ENCODE measurements around the gene ICA1. TPM values are rescaled to one million over a fixed set of nuclear protein-coding genes. Genes with fewer than 3 reads are reported as not detected.
"Not testable (repeated sequence)": the region's sequence is repeated elsewhere in the genome, so short reads cannot be mapped to it uniquely, and the experiment has no call there.

Gene ICA1
- total RNA-seq, 1 donor from 2014 or later, result 27.0 TPM

GRCh38 chr7:8103282-8103681 lies 158.7 kb downstream of the ICA1 start:
- H3K4me1 ChIP-seq, result no peaks in the 10 kb centered on the region
- no peaks in the 10 kb centered on the region for H3K9me3 ChIP-seq
- H3K27me3 ChIP-seq, result no peaks in the 10 kb centered on the region
- H3K4me3 ChIP-seq, result no peak overlapping the region
- no peak for DNase-seq
- ATAC-seq, result peak; percentile 19
- no peak for TF ChIP-seq CTCF (IDR thresholded peaks at IDR 0.05)
- H3K27ac ChIP-seq, result no peak overlapping the region
- no peaks in the 10 kb centered on the region for H3K36me3 ChIP-seq
- intact Hi-C loops (cut with DNase I), result no loop called here

DNA sequence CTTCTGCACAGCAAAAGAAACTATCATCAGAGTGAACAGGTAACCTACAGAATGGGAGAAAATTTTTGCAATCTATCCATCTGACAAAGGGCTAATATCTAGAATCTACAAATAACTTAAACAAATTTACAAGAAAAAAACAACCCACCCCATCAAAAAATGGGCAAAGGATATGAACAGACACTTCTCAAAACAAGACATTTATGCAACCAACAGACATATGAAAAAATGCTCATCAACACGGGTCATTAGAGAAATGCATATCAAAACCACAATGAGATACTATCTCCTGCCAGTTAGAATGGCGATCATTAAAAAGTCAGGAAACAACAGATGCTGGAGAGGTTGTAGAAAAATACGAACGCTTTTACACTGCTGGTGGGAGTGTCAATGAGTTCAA lies 160.7 kb downstream of the ICA1 start:
- H3K36me3 ChIP-seq; H3K4me3 ChIP-seq; DNase-seq; H3K27me3 ChIP-seq; intact Hi-C loops (cut with DNase I); ATAC-seq; H3K4me1 ChIP-seq; H3K27ac ChIP-seq; H3K9me3 ChIP-seq: not testable (repeated sequence)

- DNase-seq, result no peak
- ATAC-seq, result no peak
- Histone ChIP-seq H3K9me3 (no peaks in the 10 kb centered on the region), H3K27ac (no peak overlapping the region), H3K4me3 (no peak overlapping the region), H3K27me3 (no peaks in the 10 kb centered on the region), H3K36me3 (no peaks in the 10 kb centered on the region), H3K4me1 (no peaks in the 10 kb centered on the region)
- TF ChIP-seq CTCF (IDR thresholded peaks at IDR 0.05), result no peak
- intact Hi-C loops (cut with DNase I), result no loop called here
Measured at GRCh38 chr7:8094164-8095140, 167.5 kb downstream of the ICA1 start.

DNA sequence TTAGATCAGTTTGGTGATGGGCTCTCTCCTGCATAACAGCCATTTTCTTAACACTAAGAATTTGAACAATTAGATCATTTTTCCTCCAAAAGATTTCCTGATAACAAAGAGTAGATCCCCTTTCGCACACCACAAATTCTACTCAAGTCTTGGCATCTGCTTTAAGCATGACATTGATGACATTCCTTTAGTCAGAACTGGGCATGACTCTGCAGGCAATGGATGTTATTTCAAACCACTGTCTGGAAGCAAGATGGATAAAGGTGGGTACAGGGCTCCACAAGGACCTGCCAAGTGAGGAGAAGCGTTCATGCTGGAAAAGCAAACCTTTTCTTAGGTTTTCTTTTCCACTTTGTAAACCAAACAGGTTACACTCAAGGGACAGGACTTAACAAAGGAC lies 169.8 kb downstream of the ICA1 start:
- peaks cover 2% of the 10 kb centered on the region for H3K36me3 ChIP-seq
- no peaks in the 10 kb centered on the region for H3K4me1 ChIP-seq
- H3K4me3 ChIP-seq, result no peak overlapping the region
- H3K9me3 ChIP-seq, result no peaks in the 10 kb centered on the region
- ATAC-seq, result no peak
- no peak for DNase-seq
- no peak overlapping the region for H3K27ac ChIP-seq
- no peaks in the 10 kb centered on the region for H3K27me3 ChIP-seq
- TF ChIP-seq CTCF (IDR thresholded peaks at IDR 0.05), result no peak
- intact Hi-C loops (cut with DNase I), result no loop called here

DNA sequence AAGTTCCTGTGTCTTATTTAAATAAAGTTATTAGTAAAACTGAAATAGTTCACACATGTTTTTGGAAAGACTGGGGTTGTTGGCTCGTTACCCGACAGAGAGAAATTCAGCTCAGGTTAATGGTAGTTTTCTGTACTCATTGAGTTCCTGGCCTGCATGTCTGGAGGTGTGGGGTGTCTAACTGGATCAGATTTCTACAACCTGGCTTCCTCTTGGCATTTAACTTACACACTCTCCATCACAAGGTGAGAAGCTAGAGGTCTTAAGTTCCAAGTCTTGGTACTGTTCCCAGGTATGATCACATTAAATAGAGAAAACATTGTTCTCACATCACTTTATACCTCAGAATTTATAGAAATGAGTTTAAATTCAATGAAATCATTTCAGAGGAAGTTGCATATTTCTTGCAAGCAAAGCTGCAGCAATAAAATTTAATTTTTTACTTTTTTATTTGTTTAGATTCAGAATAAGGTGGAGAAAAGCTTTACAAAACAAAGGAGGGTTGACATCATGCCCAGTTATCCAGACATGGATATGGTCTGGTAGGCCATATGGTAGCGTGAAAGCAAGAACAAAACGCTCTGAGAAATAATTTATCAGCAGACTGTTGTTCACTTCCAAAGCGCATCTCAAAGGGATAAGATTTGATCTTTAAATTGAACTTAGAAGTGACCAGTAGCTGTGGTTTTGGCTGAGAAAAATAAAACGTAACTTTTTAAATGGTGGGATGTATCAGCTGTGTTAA lies 172.8 kb downstream of the ICA1 start:
- DNase-seq, result no peak
- H3K36me3 ChIP-seq, result peaks cover 17% of the 10 kb centered on the region
- intact Hi-C loops (cut with DNase I), result no loop called here
- no peak for ATAC-seq
- no peaks in the 10 kb centered on the region for H3K9me3 ChIP-seq
- H3K27ac ChIP-seq, result no peak overlapping the region
- no peaks in the 10 kb centered on the region for H3K27me3 ChIP-seq
- H3K4me1 ChIP-seq, result no peaks in the 10 kb centered on the region
- no peak overlapping the region for H3K4me3 ChIP-seq
- no peak for TF ChIP-seq CTCF (IDR thresholded peaks at IDR 0.05)

DNA sequence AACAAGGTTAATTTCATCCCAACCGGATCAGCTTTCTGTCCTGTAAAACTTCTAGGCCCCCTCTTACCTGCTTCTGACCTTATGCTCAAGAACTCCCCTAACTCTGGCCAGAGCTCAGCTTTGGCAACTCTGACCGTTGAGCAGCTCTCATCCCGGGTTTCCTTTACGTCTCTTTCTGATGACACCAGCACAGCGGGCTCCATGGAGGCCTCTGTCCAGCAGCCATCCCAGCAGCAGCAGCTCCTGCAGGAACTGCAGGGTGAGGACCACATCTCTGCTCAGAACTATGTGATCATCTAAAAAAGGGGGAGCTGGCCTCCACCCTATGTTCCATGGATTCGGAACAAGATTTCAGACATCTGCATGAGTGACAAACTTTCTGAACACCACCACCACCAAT lies 175.7 kb downstream of the ICA1 start:
- TF ChIP-seq CTCF (IDR thresholded peaks at IDR 0.05), result no peak
- Histone ChIP-seq H3K27ac (no peak overlapping the region), H3K9me3 (no peaks in the 10 kb centered on the region), H3K27me3 (no peaks in the 10 kb centered on the region), H3K36me3 (peaks cover 17% of the 10 kb centered on the region), H3K4me3 (no peak overlapping the region), H3K4me1 (no peaks in the 10 kb centered on the region)
- DNase-seq (no peak), ATAC-seq (no peak)
- intact Hi-C loops (cut with DNase I), result no loop called here

Data from upper lobe of right lung (tissue), 1 donor.